H9 (cell line): Measurements from ENCODE around the gene AKR7A3. TPM values are rescaled to one million over a fixed set of nuclear protein-coding genes. Genes with fewer than 3 reads are reported as not detected.
A peak's percentile ranks its signal among the peaks of the same experiment; 100 is the strongest.

Source experiments
- DNase-seq: peaks from one replicate; pipeline ENCODE4 v3.0.0-alpha.2; 2017
- H2AFZ ChIP-seq: one replicate; pipeline ENCODE4 v1.6.1; 2013; ENCODE audit warnings: mild to moderate bottlenecking, low read length, control low read depth, moderate library complexity
- H2AK5ac ChIP-seq: 2 replicates; pipeline ENCODE4 v1.6.1; 2013; ENCODE audit warnings: low read length, control low read depth, mixed read lengths; ENCODE audit not compliant: insufficient read length
- H2BK120ac ChIP-seq: one replicate; pipeline ENCODE4 v1.6.1; 2013; ENCODE audit warnings: low read depth, mild to moderate bottlenecking, low read length, control low read depth, inconsistent platforms; ENCODE audit not compliant: poor library complexity, severe bottlenecking
- H2BK12ac ChIP-seq: 2 replicates; pipeline ENCODE4 v1.6.1; 2013; ENCODE audit warnings: low read length, control low read depth, mixed read lengths, low read depth; ENCODE audit not compliant: insufficient read length
- H2BK15ac ChIP-seq: 2 replicates; pipeline ENCODE4 v1.6.1; 2013; ENCODE audit warnings: low read depth, low read length, control low read depth
- H2BK20ac ChIP-seq: one replicate; pipeline ENCODE4 v1.6.1; 2013; ENCODE audit warnings: low read depth, mild to moderate bottlenecking, low read length, control low read depth, inconsistent platforms; ENCODE audit not compliant: poor library complexity, severe bottlenecking
- H2BK5ac ChIP-seq: 2 replicates; pipeline ENCODE4 v1.6.1; 2013; ENCODE audit warnings: low read length, control low read depth, mixed read lengths; ENCODE audit not compliant: insufficient read length
- H3K14ac ChIP-seq: 2 replicates; pipeline ENCODE4 v1.6.1; 2013; ENCODE audit warnings: low read length, control low read depth; ENCODE audit not compliant: insufficient read depth
- H3K18ac ChIP-seq: 2 replicates; pipeline ENCODE4 v1.6.1; 2013; ENCODE audit warnings: low read depth, mild to moderate bottlenecking, mixed read lengths, low read length, control low read depth; ENCODE audit not compliant: insufficient read length
- H3K23ac ChIP-seq: 2 replicates; pipeline ENCODE4 v1.6.1; 2013; ENCODE audit warnings: low read length, control low read depth, mixed read lengths, low read depth; ENCODE audit not compliant: insufficient read length
- H3K23me2 ChIP-seq: 2 replicates; pipeline ENCODE4 v1.6.1; 2013; ENCODE audit warnings: low read depth, mild to moderate bottlenecking, mixed read lengths, low read length, control low read depth; ENCODE audit not compliant: insufficient read length, poor library complexity, severe bottlenecking
- H3K27ac ChIP-seq: 2 replicates; pipeline ENCODE4 v1.5.1; 2013; ENCODE audit warnings: low read length, control low read depth, mixed read lengths, low read depth; ENCODE audit not compliant: insufficient read length
- H3K27me3 ChIP-seq: 2 replicates; pipeline ENCODE4 v1.6.1; 2013; ENCODE audit warnings: low read length, control low read depth, inconsistent platforms; ENCODE audit not compliant: insufficient read depth
- H3K4ac ChIP-seq: 2 replicates; pipeline ENCODE4 v1.6.1; 2013; ENCODE audit warnings: low read depth, mild to moderate bottlenecking, control low read depth, inconsistent platforms, low read length, moderate library complexity
- H3K4me1 ChIP-seq: 2 replicates; pipeline ENCODE4 v1.6.1; 2013; ENCODE audit warnings: low read length, control low read depth, inconsistent platforms; ENCODE audit not compliant: insufficient read depth
- H3K4me2 ChIP-seq: 2 replicates; pipeline ENCODE4 v1.6.1; 2013; ENCODE audit warnings: low read length, control low read depth, mixed read lengths; ENCODE audit not compliant: insufficient read length, insufficient read depth
- H3K56ac ChIP-seq: 2 replicates; pipeline ENCODE4 v1.6.1; 2013; ENCODE audit warnings: low read depth, mild to moderate bottlenecking, mixed read lengths, low read length, control low read depth; ENCODE audit not compliant: insufficient read length
- H3K79me1 ChIP-seq: 2 replicates; pipeline ENCODE4 v1.6.1; 2013; ENCODE audit warnings: low read depth, mild to moderate bottlenecking, moderate library complexity, low read length, control low read depth, inconsistent platforms; ENCODE audit not compliant: insufficient read depth, poor library complexity, severe bottlenecking
- H3K79me2 ChIP-seq: 2 replicates; pipeline ENCODE4 v1.6.1; 2013; ENCODE audit warnings: low read length, control low read depth, inconsistent platforms; ENCODE audit not compliant: insufficient read depth
- H3K9ac ChIP-seq: 2 replicates; pipeline ENCODE4 v1.6.1; 2013; ENCODE audit warnings: low read length, control low read depth, mixed read lengths; ENCODE audit not compliant: insufficient read length; ENCODE audit errors: extremely low read depth
- H3K9me3 ChIP-seq: one replicate; pipeline ENCODE4 v1.6.1; 2013; ENCODE audit warnings: low read depth, low read length, inconsistent platforms; ENCODE audit not compliant: control insufficient read depth
- H3T11ph ChIP-seq: one replicate; pipeline ENCODE4 v1.6.1; 2013; ENCODE audit warnings: mild to moderate bottlenecking, low read length, control low read depth, inconsistent platforms
- H4K20me1 ChIP-seq: one replicate; pipeline ENCODE4 v1.6.1; 2013; ENCODE audit not compliant: control insufficient read depth, insufficient read length, insufficient read depth
- H4K5ac ChIP-seq: 2 replicates; pipeline ENCODE4 v1.6.1; 2013; ENCODE audit warnings: low read depth, mild to moderate bottlenecking, mixed read lengths, low read length, control low read depth; ENCODE audit not compliant: insufficient read length
- H4K8ac ChIP-seq: replicated peaks from 2 replicates; pipeline ENCODE4 v1.6.1; 2013; ENCODE audit warnings: low read length, control low read depth, mixed read lengths, low read depth; ENCODE audit not compliant: insufficient read length
- H4K91ac ChIP-seq: 2 replicates; pipeline ENCODE4 v1.6.1; 2013; ENCODE audit warnings: low read depth, mild to moderate bottlenecking, moderate library complexity, mixed read lengths, low read length, control low read depth; ENCODE audit not compliant: insufficient read length
- H3K27ac Mint-ChIP-seq, 3 experiments: 2 replicates in 2 of 3; 3 replicates in 1 of 3; pipeline ENCODE4 v1.8.0; 2020 to 2021; ENCODE audit warnings: mixed read lengths in 3 of 3, mild to moderate bottlenecking in 1 of 3, moderate library complexity in 1 of 3
- H3K27me3 Mint-ChIP-seq: 2 replicates; pipeline ENCODE4 v1.8.0; 2021; ENCODE audit warnings: low read depth, mild to moderate bottlenecking, moderate library complexity, mixed read lengths
- H3K36me3 Mint-ChIP-seq, 3 experiments: 2 replicates in 2 of 3; 3 replicates in 1 of 3; pipeline ENCODE4 v1.8.0; 2020 to 2021; ENCODE audit warnings: low read depth in 3 of 3, mixed read lengths in 3 of 3; ENCODE audit not compliant: insufficient read depth in 1 of 3
- H3K4me1 Mint-ChIP-seq, 2 experiments: 2 replicates each; pipeline ENCODE4 v1.8.0; 2020; ENCODE audit warnings: mixed read lengths in 2 of 2
- H3K4me3 Mint-ChIP-seq, 2 experiments: 2 replicates in 1 of 2; 3 replicates in 1 of 2; pipeline ENCODE4 v1.8.0; 2020 to 2021; ENCODE audit warnings: mild to moderate bottlenecking in 2 of 2, mixed read lengths in 2 of 2, moderate library complexity in 1 of 2
- H3K9me3 Mint-ChIP-seq, 2 experiments: 2 replicates in 1 of 2; 3 replicates in 1 of 2; pipeline ENCODE4 v1.8.0; 2020; ENCODE audit warnings: mild to moderate bottlenecking in 2 of 2, mixed read lengths in 2 of 2, moderate library complexity in 1 of 2
- WGBS: extraction: QIAGEN DNeasy Blood & Tissue Kit; methylation state at CpG from one replicate; pipeline ENCODE4 v1.1.7; 2013; ENCODE audit warnings: missing lambda C conversion rate, low lambda C conversion rate, mixed read lengths; ENCODE audit not compliant: insufficient read length; ENCODE audit errors: extremely low coverage; 5-methylcytosine and 5-hydroxymethylcytosine counted together
- total RNA-seq: library from RNA; stranded (reverse); gene quantifications from 2 replicates; pipeline ENCODE4 v1.2.1, GENCODE V29; 2021
- TF ChIP-seq, protein P1 (sequence below): fragments of 200-600 bp; sonication (generic); conservative IDR thresholded peaks from 3 replicates; pipeline ENCODE4 v1.8.0; 2021; ENCODE audit warnings: antibody characterized with exemption, mild to moderate bottlenecking

Gene AKR7A3
- total RNA-seq, 1 experiment from 2014 or later, result 0.74 TPM

DNA sequence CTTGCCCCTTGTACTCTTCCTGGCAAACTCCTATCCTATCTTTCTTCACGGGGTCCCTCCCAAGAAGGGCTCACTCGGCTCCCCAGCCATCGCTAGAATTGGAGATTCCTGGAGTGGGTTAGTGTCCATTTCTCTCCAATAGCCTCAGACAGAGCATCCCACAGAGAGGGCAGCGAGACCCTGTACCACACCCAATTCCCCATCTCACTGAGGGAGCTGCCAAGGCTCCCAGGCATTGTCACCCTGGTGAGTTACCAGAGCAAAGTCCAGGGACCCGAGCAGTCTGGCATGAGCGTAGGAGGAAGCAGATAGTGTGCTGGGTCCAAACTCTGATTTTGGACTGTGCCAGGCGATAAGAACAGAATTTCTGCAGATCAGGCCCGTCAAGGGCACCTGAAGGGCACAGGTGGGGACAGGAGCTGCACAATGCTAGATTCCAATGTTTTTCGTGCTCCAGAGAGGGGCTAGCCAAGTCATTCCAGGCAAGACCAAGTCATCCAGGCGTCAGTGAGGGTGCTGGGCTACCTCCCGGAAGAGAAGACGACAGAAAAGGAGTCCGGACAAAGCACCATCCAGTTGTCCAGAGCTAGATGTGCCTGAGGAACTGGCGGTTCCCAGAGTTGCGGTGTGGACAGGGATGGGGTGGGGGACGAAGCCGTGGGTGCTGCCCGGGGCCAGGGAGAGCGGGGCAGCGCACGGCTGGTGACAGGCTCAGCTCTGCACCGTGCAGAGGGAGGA is 15.3 kb downstream of the AKR7A3 start:
- no peak overlapping the region for H3K4me2 ChIP-seq
- no CpG with 5 or more reads among the region's 22 CpGs for WGBS
- H3K36me3 Mint-ChIP-seq, result 0 out of 7 replicates have a peak, but pooled peaks cover 0 to 1% (median 0%) of the 10 kb centered on the region in 3 experiments
- H3K9me3 ChIP-seq, result no peaks in the 10 kb centered on the region
- no peak overlapping the region for H2AK5ac ChIP-seq
- no peak overlapping the region for H3K9ac ChIP-seq
- no peak overlapping the region for H3K4me3 Mint-ChIP-seq
- no peak overlapping the region for H4K91ac ChIP-seq
- H4K5ac ChIP-seq, result no peak overlapping the region
- H2BK5ac ChIP-seq, result no peak overlapping the region
- H3K14ac ChIP-seq, result no peak overlapping the region
- no peak overlapping the region for H2BK20ac ChIP-seq
- H4K20me1 ChIP-seq, result no peaks in the 10 kb centered on the region
- H3K4me1 Mint-ChIP-seq, result no peaks in the 10 kb centered on the region
- H3K27me3 Mint-ChIP-seq, result no peaks in the 10 kb centered on the region; the same call in 1 of the 2 replicates
- H3K27ac ChIP-seq, result no peak overlapping the region
- no peaks in the 10 kb centered on the region; a peak in 2 of 5 replicates for H3K9me3 Mint-ChIP-seq
- no peak overlapping the region for H2BK12ac ChIP-seq
- no peak overlapping the region for H3K56ac ChIP-seq
- no peaks in the 10 kb centered on the region for H3K79me2 ChIP-seq
- no peaks in the 10 kb centered on the region for H3K23me2 ChIP-seq
- H2BK120ac ChIP-seq, result no peak overlapping the region
- no peak overlapping the region for H3T11ph ChIP-seq
- H3K23ac ChIP-seq, result no peak overlapping the region
- no peaks in the 10 kb centered on the region for H3K79me1 ChIP-seq
- no peak overlapping the region for H3K4ac ChIP-seq
- DNase-seq, result no peak
- TF ChIP-seq, protein P1, sequence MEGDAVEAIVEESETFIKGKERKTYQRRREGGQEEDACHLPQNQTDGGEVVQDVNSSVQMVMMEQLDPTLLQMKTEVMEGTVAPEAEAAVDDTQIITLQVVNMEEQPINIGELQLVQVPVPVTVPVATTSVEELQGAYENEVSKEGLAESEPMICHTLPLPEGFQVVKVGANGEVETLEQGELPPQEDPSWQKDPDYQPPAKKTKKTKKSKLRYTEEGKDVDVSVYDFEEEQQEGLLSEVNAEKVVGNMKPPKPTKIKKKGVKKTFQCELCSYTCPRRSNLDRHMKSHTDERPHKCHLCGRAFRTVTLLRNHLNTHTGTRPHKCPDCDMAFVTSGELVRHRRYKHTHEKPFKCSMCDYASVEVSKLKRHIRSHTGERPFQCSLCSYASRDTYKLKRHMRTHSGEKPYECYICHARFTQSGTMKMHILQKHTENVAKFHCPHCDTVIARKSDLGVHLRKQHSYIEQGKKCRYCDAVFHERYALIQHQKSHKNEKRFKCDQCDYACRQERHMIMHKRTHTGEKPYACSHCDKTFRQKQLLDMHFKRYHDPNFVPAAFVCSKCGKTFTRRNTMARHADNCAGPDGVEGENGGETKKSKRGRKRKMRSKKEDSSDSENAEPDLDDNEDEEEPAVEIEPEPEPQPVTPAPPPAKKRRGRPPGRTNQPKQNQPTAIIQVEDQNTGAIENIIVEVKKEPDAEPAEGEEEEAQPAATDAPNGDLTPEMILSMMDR, result no peak
- peak overlapping the region in 2 of 3 experiments; percentile 18 to 72; a peak in 3 of 7 replicates for H3K27ac Mint-ChIP-seq
- H3K18ac ChIP-seq, result no peak overlapping the region
- H3K27me3 ChIP-seq, result no peaks in the 10 kb centered on the region
- no peak overlapping the region for H2AFZ ChIP-seq
- no peaks in the 10 kb centered on the region for H3K4me1 ChIP-seq
- no peak overlapping the region for H4K8ac ChIP-seq
- no peak overlapping the region for H2BK15ac ChIP-seq
